H1 (cell line): ENCODE data around the gene FGFR2. TPM values are rescaled to one million over a fixed set of nuclear protein-coding genes. Genes with fewer than 3 reads are reported as not detected.

Experiments
- CHD7 ChIP-seq: fragments of 300-600 bp; sonication (generic); IDR thresholded peaks from 2 replicates; pipeline ENCODE4 v1.7.1; 2012; ENCODE audit warnings: low read length, moderate library complexity, mild to moderate bottlenecking, inconsistent platforms; ENCODE audit not compliant: insufficient replicate concordance
- KDM4A ChIP-seq: IDR thresholded peaks from one replicate; pipeline ENCODE4 v1.7.1; 2012; ENCODE audit warnings: low read depth, mild to moderate bottlenecking, moderate library complexity, low read length, inconsistent platforms; ENCODE audit not compliant: severe bottlenecking
- KDM5A ChIP-seq: fragments of 200-600 bp; IDR thresholded peaks from 2 replicates; pipeline ENCODE4 v1.7.1; 2012; ENCODE audit warnings: mild to moderate bottlenecking, low read length, inconsistent platforms, mixed read lengths
- SRF ChIP-seq: IDR thresholded peaks from 2 replicates; pipeline ENCODE4 v1.6.1; 2011; ENCODE audit warnings: mild to moderate bottlenecking, low read depth, low read length, moderate library complexity
- TCF12 ChIP-seq: IDR thresholded peaks from 2 replicates; pipeline ENCODE4 v1.6.1; 2011; ENCODE audit warnings: low read depth, mild to moderate bottlenecking, low read length
- polyA plus RNA-seq, 7 experiments: library from polyadenylated mRNA; depleted of rRNA in 3 of 7; stranded (reverse) in 5 of 7; unstranded in 2 of 7; fragments of >200 nt in 5 of 7; fragments of 200-250 nt in 2 of 7; gene quantifications; 1 replicate in 5 of 7; 2 replicates in 1 of 7; 4 replicates in 1 of 7; pipeline versions ENCODE4 v1.2.1 to v1.2.3, GENCODE V29; 2011 to 2013; ENCODE audit warnings: missing spikeins in 2 of 7, mixed read lengths in 2 of 7
- total RNA-seq: library from RNA; stranded (reverse); fragmentation: NEBNext Ultra II Directional; extraction: Animal tissue kit (Norgen Biotek cat#: 25700); gene quantifications from 2 replicates; pipeline ENCODE4 v1.2.1, GENCODE V29; 2021

FGFR2 gene
- total and polyA plus RNA-seq, 2 of the 8 experiments (the other 6 are each of a cell fraction or from before 2014, with no cell fraction given) = 50.2 to 81.2 TPM

- TF ChIP-seq CHD7 (no peak), TCF12 (no peak), KDM5A (no peak), KDM4A (no peak), SRF (no peak)
Measured at GRCh38 chr10:121444520-121445165, 153.6 kb downstream of the FGFR2 start (continued).
